SJCRH30 (cell line): Measurements from ENCODE around the gene PLPP3. TPM values are rescaled to one million over a fixed set of nuclear protein-coding genes. Genes with fewer than 3 reads are reported as not detected.

Source experiments
- DNase-seq, 2 experiments: peaks; one replicate each; pipeline ENCODE4 v3.0.0-alpha.2; 2015 to 2020
- H3K27ac ChIP-seq: fragments of 250-450 bp; sonication (Bioruptor Pico); 2 replicates; pipeline ENCODE4 v1.5.1; 2020; ENCODE audit warnings: mild to moderate bottlenecking, moderate library complexity
- H3K27me3 ChIP-seq: fragments of 250-450 bp; sonication (Bioruptor Pico); 2 replicates; pipeline ENCODE4 v1.5.1; 2020; ENCODE audit warnings: mild to moderate bottlenecking, moderate library complexity
- H3K36me3 ChIP-seq: fragments of 250-450 bp; sonication (Bioruptor Pico); 2 replicates; pipeline ENCODE4 v1.5.1; 2020; ENCODE audit warnings: mild to moderate bottlenecking, moderate library complexity
- H3K4me1 ChIP-seq: fragments of 250-450 bp; sonication (Bioruptor Pico); 2 replicates; pipeline ENCODE4 v1.5.1; 2020; ENCODE audit warnings: mild to moderate bottlenecking, moderate library complexity
- H3K4me3 ChIP-seq: fragments of 250-450 bp; sonication (Bioruptor Pico); 2 replicates; pipeline ENCODE4 v1.5.1; 2020; ENCODE audit warnings: mild to moderate bottlenecking, moderate library complexity
- H3K9me3 ChIP-seq: fragments of 250-450 bp; sonication (Bioruptor Pico); replicated peaks from 2 replicates; pipeline ENCODE4 v1.5.1; 2020; ENCODE audit warnings: mild to moderate bottlenecking, moderate library complexity
- total RNA-seq: library from RNA; depleted of rRNA; stranded (reverse); fragments of >200 nt; shearing (Covaris generic); gene quantifications from 2 replicates; pipeline ENCODE4 v1.2.3, GENCODE V29; 2014

Gene PLPP3
- total RNA-seq, 1 experiment from 2014 or later, result not detected

DNA sequence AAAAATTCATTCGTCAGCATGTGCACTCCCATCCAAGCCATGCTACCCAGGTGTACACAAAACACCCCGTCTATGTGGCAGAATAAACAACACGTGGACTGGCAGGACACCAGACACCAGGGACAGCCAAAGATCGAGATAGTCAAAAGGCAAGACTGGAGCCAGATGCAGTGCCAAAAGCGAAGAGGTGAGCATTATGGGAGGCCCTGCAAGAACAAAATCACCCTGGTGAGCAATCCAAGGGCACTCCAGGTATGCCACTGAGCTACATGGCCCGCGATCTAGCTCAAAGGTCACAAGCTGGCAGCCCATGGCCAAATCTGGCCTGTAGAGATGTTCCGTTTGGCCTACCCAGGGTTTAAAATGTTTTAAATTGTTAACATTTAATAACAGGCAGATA, 33.7 kb downstream of the PLPP3 start:
- no peaks in the 10 kb centered on the region for H3K4me1 ChIP-seq
- no peaks in the 10 kb centered on the region for H3K9me3 ChIP-seq
- H3K36me3 ChIP-seq, result no peaks in the 10 kb centered on the region
- no peak for DNase-seq
- H3K4me3 ChIP-seq, result no peak overlapping the region
- H3K27ac ChIP-seq, result no peak overlapping the region
- H3K27me3 ChIP-seq, result peaks cover 2% of the 10 kb centered on the region; the same call in 1 of the 2 replicates

GRCh38 chr1:56543783-56544612, 35.4 kb downstream of the PLPP3 start:
- Histone ChIP-seq H3K4me1 (no peaks in the 10 kb centered on the region), H3K36me3 (no peaks in the 10 kb centered on the region), H3K27me3 (peaks cover 8% of the 10 kb centered on the region; the same call in 1 of the 2 replicates), H3K27ac (no peak overlapping the region), H3K4me3 (no peak overlapping the region), H3K9me3 (no peaks in the 10 kb centered on the region)
- no peak for DNase-seq

DNA sequence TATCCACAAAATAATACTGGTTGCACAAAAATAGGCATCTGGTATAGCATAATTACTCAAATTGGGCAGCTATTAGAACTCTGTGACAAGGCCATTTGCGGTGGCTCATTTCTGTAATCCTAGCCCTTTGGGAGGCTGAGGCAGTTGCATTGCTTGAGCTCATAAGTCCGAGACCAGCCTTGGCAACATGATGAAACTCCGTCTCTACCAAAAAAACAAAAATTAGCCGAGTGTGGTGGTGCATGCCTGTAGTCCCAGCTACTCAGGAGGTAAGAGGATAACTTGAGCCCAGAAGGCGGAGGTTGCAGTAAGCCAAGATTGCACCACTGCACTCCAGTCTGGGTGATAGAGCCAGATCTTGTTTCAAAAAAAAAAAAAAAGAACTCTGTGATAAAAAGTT, 36.7 kb downstream of the PLPP3 start:
- peaks cover 8% of the 10 kb centered on the region; the same call in 1 of the 2 replicates for H3K27me3 ChIP-seq
- H3K4me3 ChIP-seq, result no peak overlapping the region
- DNase-seq, result no peak
- no peak overlapping the region for H3K27ac ChIP-seq
- H3K36me3 ChIP-seq, result no peaks in the 10 kb centered on the region
- H3K9me3 ChIP-seq, result no peaks in the 10 kb centered on the region
- H3K4me1 ChIP-seq, result no peaks in the 10 kb centered on the region

GRCh38 chr1:56541408-56541807, 38.0 kb downstream of the PLPP3 start:
- Histone ChIP-seq H3K36me3 (no peaks in the 10 kb centered on the region), H3K27me3 (peaks cover 8% of the 10 kb centered on the region; the same call in 1 of the 2 replicates), H3K27ac (no peak overlapping the region), H3K4me3 (no peak overlapping the region), H3K9me3 (no peaks in the 10 kb centered on the region), H3K4me1 (no peaks in the 10 kb centered on the region)
- DNase-seq, result no peak

GRCh38 chr1:56540467-56540866, 38.9 kb downstream of the PLPP3 start:
- peaks cover 8% of the 10 kb centered on the region; the same call in 1 of the 2 replicates for H3K27me3 ChIP-seq
- no peaks in the 10 kb centered on the region for H3K36me3 ChIP-seq
- no peaks in the 10 kb centered on the region for H3K4me1 ChIP-seq
- DNase-seq, result no peak
- H3K4me3 ChIP-seq, result no peak overlapping the region
- no peaks in the 10 kb centered on the region for H3K9me3 ChIP-seq
- H3K27ac ChIP-seq, result no peak overlapping the region

DNA sequence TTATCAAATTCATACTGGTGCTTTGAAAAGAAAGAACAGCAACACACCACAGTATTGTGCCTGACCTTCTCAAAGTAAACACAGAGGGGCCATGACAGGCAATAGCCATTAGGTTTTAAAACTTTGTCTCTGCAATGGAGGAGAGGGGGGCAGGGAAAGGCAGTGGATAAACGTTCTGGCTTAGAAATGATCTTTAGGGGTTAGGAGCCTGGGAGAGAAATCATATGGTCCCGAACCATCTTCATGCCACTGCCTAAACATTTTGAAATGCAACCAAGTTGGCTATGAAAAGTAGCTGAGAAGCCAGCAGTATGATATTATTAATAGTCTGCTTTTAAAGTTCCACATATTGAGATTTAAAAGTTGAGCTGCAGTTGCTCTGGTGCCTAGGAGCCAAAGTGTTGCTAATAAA, 39.8 kb downstream of the PLPP3 start:
- no peaks in the 10 kb centered on the region for H3K4me1 ChIP-seq
- DNase-seq, result no peak
- no peaks in the 10 kb centered on the region for H3K9me3 ChIP-seq
- H3K27me3 ChIP-seq, result peaks cover 8% of the 10 kb centered on the region; the same call in 1 of the 2 replicates
- no peak overlapping the region for H3K27ac ChIP-seq
- H3K4me3 ChIP-seq, result no peak overlapping the region
- H3K36me3 ChIP-seq, result no peaks in the 10 kb centered on the region

DNA sequence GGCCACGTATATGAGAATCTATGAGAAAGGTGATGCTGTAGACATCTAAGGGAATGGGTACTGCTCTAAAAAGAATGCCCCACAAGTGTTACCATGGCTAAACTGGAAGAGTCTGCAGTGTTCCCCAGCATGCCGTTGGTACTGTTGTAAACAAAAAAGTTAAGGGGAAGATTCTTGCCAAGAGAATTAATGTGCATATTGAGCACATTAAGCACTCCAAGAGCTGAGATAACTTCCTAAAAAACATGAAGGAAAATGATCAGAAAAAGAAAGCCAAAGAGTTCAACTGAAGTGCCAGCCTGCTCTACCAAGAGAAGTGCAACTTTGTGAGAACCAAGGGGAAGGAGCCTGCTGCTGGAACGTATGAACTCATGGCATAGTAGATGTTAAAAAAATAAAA, 40.8 kb downstream of the PLPP3 start:
- Histone ChIP-seq H3K27ac (no peak overlapping the region), H3K9me3 (no peaks in the 10 kb centered on the region), H3K36me3 (no peaks in the 10 kb centered on the region), H3K27me3 (peaks cover 8% of the 10 kb centered on the region; the same call in 1 of the 2 replicates), H3K4me3 (no peak overlapping the region), H3K4me1 (no peaks in the 10 kb centered on the region)
- no peak for DNase-seq

DNA sequence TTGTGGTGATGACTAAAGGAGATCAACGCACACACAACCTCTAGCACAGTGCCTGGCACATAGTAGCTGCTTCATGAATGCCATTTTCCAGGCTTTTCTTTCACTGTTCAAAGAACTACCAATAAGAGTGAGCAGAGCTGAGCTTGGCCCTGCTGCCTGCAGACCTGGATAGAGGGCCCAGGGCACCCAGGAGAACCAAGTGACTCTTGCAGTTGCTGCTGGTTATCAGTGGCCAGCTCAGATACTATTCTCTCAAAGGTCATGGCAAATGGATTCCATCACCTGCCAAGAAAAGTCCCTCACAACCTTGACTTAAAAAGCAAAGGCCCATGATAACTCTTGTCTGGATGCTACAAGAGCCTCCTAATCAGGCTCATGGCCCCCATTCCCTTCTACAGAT, 41.7 kb downstream of the PLPP3 start:
- H3K27ac ChIP-seq, result no peak overlapping the region
- H3K27me3 ChIP-seq, result peaks cover 8% of the 10 kb centered on the region; the same call in 1 of the 2 replicates
- no peaks in the 10 kb centered on the region for H3K4me1 ChIP-seq
- no peak overlapping the region for H3K4me3 ChIP-seq
- H3K9me3 ChIP-seq, result no peaks in the 10 kb centered on the region
- no peaks in the 10 kb centered on the region for H3K36me3 ChIP-seq
- no peak for DNase-seq

DNA sequence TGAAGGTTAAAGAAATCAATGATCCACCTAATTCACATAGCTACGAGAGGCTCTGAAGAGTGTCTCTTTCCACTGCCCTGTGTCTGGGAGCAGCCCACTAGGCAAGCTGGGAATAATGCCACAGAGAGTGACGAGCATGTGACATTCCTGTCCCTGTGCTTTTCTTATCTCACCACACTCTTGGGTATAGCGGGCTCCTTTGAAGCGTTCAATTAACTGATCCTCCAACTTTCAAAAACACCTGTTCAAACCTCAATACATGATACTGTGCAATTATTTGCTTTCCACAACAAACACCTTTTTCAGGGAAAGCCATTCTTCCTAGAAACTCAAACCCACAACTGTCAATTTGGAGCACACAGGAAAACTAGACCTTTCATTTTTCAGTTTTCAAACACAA, 43.4 kb downstream of the PLPP3 start:
- no peaks in the 10 kb centered on the region for H3K36me3 ChIP-seq
- no peaks in the 10 kb centered on the region for H3K9me3 ChIP-seq
- DNase-seq, result no peak
- H3K27me3 ChIP-seq, result peaks cover 8% of the 10 kb centered on the region; the same call in 1 of the 2 replicates
- H3K4me1 ChIP-seq, result no peaks in the 10 kb centered on the region
- H3K4me3 ChIP-seq, result no peak overlapping the region
- H3K27ac ChIP-seq, result no peak overlapping the region

DNA sequence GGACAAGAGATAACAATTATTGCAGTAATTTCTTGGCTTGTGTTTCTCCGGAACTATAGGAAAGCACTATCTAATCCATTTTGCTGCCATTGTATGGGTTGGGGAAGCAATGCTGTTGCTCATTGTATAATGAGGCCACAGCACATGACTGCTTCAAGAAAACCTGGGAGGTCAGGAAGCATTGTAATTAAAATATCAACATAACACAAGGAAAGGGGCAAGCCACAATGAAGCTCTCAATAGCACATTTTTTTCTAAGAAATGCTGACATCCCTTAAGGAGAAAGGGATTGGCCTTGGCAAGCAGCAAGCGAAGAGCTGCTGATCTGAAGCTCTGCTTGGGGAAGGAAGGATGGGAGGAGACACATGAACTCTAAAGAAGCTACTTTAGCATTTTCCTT, 44.0 kb downstream of the PLPP3 start:
- no peaks in the 10 kb centered on the region for H3K9me3 ChIP-seq
- H3K4me3 ChIP-seq, result no peak overlapping the region
- no peaks in the 10 kb centered on the region for H3K4me1 ChIP-seq
- no peaks in the 10 kb centered on the region for H3K36me3 ChIP-seq
- peaks cover 3% of the 10 kb centered on the region; the same call in 1 of the 2 replicates for H3K27me3 ChIP-seq
- DNase-seq, result no peak
- no peak overlapping the region for H3K27ac ChIP-seq

GRCh38 chr1:56534130-56534651, 45.2 kb downstream of the PLPP3 start:
- no peak overlapping the region for H3K4me3 ChIP-seq
- no peaks in the 10 kb centered on the region for H3K9me3 ChIP-seq
- no peak overlapping the region for H3K27ac ChIP-seq
- no peaks in the 10 kb centered on the region for H3K36me3 ChIP-seq
- H3K4me1 ChIP-seq, result no peaks in the 10 kb centered on the region
- DNase-seq, result no peak
- H3K27me3 ChIP-seq, result no peaks in the 10 kb centered on the region

DNA sequence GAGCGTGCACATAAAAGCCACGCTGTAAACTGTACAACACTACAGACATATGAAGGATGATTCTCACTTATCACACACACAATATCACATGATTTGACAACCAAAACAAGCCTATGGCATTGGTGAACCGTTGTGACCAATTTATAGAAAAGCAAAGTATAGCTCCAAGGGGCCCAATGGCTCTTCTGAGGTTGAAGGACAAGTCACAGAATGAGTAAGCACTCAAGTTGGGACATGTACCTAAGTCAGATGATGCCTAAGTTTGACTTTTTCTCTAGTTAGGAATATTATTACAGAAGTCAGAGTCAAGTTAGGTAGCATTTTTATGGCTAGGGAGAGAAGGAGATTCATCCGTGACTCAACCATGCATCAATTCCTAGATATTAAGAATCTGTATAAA, 45.7 kb downstream of the PLPP3 start:
- no peak overlapping the region for H3K27ac ChIP-seq
- no peaks in the 10 kb centered on the region for H3K27me3 ChIP-seq
- H3K4me1 ChIP-seq, result no peaks in the 10 kb centered on the region
- H3K36me3 ChIP-seq, result no peaks in the 10 kb centered on the region
- no peak overlapping the region for H3K4me3 ChIP-seq
- H3K9me3 ChIP-seq, result no peaks in the 10 kb centered on the region
- no peak for DNase-seq

- Histone ChIP-seq H3K27ac (no peak overlapping the region), H3K27me3 (no peaks in the 10 kb centered on the region), H3K4me3 (no peak overlapping the region), H3K4me1 (no peaks in the 10 kb centered on the region), H3K9me3 (no peaks in the 10 kb centered on the region), H3K36me3 (no peaks in the 10 kb centered on the region)
- no peak for DNase-seq
Measured at GRCh38 chr1:56533197-56533596, 46.2 kb downstream of the PLPP3 start.

DNA sequence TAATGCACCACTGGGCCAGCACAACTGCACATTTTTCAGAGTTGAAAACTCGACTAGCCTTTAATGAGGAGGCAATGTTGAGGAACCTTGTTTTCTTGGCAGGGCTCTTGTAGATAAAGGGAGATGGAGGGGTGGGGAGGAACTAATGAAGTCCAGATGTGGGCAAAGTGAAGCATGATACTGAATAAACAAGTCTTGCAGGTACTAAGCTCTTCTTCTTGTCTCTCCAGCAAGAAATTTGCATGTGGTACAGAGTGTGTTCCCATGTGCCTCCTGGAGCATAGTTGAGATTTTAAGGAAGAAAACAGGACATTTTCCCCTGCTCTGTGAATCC, 47.0 kb downstream of the PLPP3 start:
- Histone ChIP-seq H3K9me3 (no peaks in the 10 kb centered on the region), H3K4me3 (no peak overlapping the region), H3K36me3 (no peaks in the 10 kb centered on the region), H3K27me3 (no peaks in the 10 kb centered on the region), H3K27ac (no peak overlapping the region), H3K4me1 (no peaks in the 10 kb centered on the region)
- no peak for DNase-seq

DNA sequence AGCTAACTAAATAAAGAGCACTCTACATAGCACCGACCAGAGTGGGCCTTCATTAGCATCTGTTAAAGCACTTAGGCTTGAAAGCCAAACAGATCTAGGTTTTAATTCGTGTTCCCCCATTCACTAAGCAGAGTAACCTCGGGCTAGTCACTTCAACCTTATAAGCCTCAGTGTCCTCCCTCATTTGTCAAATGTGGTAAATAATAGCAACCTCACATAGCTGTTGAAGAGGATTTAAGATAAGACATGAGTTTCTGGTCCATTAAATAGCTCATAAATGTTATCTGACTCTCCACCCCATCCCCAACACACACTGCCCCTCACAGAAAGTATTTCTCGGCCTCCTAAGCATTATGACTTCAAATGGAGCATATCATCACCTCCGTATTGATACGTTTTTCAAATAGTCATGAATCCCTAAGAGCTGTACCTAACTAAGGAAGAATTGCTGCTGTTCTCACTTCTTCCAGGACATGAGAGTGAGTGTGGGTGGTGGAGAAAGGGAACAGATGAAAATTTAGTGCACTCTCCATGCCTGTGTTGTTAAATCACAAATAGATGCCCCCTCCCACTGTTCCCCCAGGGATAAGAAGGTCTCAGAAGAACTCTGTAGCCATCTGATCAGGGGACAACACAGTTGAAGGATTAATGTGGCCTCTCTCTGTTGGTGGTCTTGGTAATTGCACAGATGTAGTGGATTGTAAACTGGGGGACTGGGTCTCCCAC, 47.6 kb downstream of the PLPP3 start:
- Histone ChIP-seq H3K9me3 (no peaks in the 10 kb centered on the region), H3K27ac (no peak overlapping the region), H3K27me3 (no peaks in the 10 kb centered on the region), H3K36me3 (no peaks in the 10 kb centered on the region), H3K4me1 (no peaks in the 10 kb centered on the region), H3K4me3 (no peak overlapping the region)
- DNase-seq, result no peak
